CD4-positive, alpha-beta T cell treated with Interferon gamma for 1 hour (primary cell): ENCODE results near the gene UBXN2A.
"Not testable (repeated sequence)": the region's sequence is repeated elsewhere in the genome, so short reads cannot be mapped to it uniquely, and the experiment has no call there.

Source experiments
- DNase-seq: peaks from one replicate; pipeline ENCODE4 v3.0.0-alpha.2; 2020

The UBXN2A gene

DNA sequence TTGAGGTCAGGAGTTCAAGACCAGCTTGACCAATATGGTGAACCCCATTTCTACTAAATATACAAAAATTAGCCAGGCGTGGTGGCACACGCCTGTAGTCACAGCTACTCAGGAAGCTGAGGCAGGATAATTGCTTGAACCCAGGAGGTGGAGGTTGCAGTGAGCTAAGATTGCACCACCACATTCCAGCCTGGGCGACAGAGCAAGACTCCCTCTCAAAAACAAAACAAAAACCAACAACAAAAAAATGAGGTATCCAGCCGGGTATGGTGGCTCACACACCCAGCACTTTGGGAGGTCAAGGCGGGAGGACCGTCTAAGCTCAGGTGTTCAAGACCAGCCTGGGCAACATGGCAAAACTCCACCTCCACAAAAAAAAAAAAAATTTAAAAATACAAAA lies 74.6 kb downstream of the UBXN2A start:
- DNase-seq: not testable (repeated sequence)

DNA sequence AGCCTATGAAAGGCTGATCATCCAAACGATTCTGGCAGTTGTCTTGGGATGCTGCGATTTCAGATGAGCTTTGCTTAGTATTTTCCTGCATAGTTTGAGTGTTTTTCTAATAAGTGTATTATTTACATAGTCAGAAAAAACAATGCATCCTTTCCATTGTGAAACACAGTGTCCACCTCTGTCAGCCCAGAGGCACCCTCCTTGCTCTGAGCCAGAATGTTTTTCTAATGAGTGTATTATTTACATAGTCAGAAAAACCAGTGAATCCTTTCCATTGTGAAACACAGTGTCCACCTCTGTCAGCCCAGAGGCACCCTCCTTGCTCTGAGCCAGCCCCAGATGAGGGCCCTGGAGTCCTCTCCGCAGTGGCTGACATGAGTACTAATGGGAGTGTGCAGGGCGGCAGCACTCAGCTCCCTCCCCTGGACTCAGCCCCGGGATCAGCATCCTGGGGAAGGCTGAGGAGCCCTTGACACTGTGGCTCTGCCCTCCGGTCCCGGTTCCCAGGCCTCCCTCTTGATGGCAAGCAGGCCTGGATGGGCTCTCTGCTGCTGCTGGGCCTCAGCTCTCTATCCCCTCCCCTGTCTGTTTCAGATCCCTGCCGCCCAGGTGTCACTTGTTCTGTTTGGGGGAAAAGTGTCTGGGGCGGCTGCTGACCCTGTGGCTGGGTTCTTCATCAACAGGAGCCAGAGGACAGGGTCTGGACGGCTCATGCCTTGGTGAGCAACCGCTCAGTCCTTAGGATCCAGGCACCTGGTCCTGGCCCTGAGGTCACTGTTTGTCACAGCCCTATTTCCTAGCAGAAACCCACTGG lies 75.5 kb downstream of the UBXN2A start:
- DNase-seq: no peak

DNA sequence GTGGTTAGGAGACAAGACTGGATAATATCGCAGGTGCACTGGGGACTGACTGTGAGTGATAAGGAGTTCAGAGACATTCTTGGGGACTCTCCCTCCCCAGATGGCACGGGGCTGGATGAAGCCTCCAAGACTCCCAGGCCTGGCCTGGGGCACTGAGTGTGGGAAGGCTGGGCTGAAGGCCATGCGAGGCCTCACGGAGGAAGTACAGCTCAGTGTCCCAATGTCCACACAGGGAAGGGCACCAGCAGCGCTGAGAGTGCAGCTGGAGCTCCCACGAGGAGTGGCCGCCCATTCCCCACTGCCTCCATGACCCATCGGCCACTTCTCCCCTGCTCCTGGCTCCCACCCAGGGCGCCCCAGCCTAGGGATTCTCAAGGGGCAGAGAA lies 76.1 kb downstream of the UBXN2A start:
- no peak for DNase-seq

DNA sequence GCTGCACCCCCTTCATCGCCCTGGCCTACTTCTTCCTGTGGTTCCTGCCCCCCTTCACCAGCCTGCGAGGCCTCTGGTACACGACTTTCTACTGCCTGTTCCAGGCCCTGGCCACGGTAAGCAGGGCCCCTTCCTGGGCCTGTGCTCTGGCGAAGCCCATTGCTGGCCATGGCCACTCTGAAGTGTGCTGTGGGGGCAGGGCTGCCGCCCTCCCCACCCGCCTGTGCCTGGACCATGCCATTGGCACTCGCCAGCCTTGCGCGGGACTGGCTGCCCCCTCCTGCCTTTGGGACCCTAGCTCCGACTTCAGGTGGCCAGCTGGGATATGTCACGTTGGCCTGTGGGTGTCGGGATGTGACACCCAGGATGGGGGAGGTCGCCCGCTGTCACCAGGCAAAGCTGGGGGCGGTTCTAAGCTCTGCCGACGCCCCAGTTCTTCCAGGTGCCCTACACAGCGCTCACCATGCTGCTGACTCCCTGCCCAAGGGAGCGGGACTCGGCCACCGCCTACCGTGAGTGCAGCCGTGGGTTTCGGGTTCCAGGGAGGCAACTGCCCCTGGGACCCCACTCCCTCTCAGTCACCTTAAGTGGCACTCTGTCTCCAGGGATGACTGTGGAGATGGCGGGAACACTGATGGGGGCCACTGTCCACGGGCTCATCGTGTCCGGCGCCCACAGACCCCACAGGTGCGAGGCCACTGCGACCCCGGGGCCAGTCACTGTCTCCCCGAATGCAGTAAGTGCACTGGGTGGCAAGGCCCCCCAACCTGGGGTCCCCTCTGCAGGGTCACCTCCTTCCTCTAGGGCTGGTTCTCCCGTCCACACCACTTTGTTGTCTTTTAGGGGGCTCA lies 76.8 kb downstream of the UBXN2A start:
- DNase-seq: no peak

DNA sequence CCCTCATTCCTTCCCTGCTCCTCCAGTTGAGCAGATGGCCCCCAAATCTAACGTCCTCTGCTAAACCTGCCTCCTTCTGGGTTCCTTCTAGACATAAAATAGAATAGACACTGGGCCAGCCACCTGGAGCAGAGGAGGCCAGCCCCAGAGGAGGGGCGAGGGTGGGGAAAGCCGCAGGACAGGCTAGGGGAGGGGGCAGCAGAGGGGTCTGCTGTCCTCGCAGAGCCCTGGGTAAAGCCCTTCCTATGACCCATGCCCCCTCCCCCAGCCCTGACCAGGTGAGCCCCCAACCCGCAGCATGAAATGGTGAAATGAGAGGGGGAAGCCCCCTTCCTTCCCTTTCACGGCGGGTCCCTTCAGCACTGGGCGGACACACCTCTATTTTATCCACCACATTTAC lies 77.4 kb downstream of the UBXN2A start:
- no peak for DNase-seq

DNA sequence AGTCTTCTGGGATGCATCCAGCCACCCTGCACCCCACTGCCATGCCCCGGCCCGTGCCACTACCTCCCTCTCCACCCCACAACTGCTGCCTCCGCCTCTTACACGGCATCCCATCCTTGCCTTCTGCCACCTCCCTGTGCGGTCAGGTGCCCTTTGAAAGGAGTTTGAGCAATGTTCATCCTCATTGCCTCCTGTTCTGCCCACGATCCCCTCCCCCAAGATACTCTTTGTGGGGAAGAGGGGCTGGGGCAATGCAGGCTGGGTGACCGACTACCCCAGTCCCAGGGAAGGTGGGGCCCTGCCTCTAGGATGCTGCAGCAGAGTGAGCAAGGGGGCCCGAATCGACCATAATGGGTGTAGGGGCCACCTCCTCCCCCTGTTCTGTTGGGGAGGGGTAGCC lies 78.0 kb downstream of the UBXN2A start:
- no peak for DNase-seq

DNA sequence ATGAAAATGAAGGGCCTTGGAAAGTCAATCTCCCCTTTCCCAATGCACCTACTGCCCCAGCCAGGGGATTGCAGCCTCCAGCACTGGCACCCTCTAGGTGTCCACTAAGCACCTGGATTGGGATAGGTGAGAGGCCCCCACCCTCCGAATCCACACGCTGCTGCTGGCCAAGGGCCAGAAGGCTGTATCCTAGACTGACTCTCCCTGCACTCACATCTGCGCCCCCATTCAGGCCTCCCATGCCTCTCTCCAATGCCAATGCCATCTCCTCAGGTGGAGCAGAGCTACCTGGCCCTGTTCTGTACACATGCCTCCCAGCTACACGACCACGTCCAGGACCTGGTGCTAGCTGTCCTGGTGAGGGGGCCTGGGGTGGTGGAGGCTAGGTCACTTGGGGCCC lies 79.5 kb downstream of the UBXN2A start:
- DNase-seq: no peak

DNA sequence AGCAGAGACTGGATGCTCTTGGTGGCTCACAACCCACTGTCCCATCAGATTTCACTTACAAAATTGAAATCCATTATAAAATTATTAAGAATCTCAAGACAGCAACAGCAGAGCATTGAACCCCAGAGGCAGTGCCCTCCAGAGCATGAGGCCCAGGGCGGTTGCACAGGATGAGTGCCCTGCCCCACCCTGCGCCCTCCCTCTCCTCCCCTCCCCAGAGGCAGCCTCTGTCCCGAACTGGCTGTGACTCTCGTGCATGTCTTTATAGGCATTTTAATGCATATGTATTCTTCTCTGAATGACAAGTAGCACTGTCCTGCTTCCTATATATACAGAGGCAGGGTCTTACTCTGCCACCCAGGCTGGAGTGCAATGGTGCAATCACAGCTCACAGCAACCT lies 80.0 kb downstream of the UBXN2A start:
- no peak for DNase-seq

DNA sequence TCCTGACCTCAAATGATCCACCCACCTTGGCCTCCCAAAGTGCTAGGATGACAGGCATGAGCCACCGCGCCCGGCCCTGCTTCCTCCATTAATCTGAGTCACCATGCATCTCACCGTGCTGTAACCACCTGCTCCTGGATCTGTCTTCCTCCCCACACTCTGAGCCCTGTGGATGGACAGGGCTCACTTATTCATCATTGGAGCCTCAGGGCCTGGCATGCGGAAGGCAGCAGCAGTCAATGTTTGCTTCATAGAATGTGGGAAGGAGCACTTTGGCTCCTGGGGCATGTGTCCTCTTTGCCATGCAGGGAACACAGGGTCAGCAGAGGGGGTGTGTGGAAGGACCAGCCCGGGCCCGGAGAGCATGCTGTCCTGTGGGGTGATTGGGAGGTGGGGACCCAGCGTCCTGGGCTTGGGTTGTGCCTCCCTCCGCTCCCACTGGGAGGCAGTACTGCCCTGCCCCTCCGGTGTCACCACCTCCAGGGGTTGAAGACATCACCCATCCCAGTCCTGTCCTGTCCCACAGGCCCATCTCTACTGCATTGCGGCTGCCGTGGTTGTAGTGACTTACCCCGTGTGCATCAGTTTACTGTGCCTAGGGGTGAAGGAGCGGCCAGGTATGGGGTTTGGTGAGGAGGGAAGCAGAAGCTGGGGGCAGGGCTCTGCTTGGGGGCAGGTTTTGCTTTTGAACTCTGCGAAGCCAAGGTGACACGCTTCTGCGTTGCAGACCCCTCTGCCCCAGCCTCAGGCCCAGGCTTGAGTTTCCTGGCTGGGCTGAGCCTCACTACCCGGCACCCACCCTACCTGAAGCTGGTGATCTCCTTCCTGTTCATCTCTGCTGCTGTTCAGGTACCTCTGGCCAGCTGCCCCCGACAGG lies 81.1 kb downstream of the UBXN2A start:
- DNase-seq: no peak

DNA sequence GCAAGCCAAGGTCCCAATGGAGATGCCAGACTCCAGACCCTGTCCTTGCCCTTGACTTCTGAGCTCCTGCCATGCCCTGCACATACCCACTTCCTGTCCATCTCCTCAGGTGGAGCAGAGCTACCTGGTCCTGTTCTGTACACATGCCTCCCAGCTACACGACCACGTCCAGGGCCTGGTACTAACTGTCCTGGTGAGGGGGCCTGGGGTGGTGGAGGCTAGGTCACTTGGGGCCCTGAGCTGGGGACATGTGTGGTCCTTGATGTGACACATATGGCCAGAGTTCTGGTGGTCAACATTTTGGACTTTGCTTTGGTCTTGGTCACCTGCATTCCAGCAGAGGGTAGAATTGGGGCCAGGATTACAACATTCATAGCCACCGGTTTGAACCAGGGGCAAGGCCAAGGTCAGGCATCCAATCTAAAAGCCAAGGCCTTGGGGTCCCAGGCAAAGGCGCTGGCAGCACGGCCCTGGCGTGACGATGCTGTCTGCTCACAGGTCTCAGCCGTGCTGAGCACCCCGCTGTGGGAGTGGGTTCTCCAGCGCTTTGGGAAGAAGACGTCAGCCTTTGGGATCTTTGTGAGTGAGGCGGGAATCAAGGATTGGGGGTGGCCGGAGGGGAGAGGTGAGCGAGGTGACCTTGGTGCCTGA lies 82.2 kb downstream of the UBXN2A start:
- DNase-seq: no peak

DNA sequence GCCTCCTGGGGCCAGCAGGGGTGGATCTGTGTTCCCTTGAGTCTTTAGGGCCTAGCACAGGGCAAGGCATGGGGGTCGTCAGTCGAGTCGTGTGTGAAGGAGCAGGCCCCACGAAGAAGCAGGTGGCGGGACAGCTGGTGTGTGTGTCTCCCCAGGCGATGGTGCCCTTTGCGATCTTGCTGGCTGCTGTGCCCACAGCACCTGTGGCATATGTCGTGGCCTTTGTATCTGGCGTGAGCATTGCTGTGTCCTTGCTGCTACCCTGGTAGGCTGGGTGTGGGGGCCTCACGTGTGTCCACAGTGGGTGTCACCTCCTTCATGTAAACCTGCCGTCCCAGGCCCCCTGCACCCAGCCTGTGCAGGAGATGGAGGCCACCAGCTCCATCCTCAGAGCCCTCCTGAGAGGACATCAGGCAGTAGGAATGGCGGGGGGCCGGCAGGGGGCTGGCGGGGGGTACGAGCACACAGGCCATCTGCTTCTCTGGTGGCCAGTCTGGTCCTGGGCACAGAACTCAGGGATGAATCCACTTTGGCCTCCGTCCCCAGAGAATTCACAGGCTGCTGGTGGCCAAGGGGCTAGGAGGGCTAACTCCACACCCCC lies 82.8 kb downstream of the UBXN2A start:
- DNase-seq: no peak

DNA sequence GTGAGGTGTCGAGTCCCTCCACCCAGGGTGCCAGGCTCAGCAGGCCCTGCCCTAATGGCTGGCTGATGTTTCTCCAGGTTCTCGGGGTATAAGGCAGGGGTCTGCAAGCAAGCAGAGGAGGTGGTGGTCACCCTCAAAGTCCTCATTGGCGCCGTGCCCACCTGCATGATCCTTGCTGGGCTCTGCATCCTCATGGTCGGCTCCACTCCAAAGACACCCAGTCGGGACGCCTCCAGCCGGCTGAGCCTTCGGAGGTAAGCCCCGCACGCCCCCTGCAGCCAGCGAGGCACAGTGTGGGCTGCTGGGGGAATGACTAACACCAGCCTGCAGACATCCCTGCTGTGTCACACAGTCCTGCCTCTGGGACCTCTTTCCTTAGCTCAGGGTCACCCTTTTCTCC lies 83.8 kb downstream of the UBXN2A start:
- no peak for DNase-seq

DNA sequence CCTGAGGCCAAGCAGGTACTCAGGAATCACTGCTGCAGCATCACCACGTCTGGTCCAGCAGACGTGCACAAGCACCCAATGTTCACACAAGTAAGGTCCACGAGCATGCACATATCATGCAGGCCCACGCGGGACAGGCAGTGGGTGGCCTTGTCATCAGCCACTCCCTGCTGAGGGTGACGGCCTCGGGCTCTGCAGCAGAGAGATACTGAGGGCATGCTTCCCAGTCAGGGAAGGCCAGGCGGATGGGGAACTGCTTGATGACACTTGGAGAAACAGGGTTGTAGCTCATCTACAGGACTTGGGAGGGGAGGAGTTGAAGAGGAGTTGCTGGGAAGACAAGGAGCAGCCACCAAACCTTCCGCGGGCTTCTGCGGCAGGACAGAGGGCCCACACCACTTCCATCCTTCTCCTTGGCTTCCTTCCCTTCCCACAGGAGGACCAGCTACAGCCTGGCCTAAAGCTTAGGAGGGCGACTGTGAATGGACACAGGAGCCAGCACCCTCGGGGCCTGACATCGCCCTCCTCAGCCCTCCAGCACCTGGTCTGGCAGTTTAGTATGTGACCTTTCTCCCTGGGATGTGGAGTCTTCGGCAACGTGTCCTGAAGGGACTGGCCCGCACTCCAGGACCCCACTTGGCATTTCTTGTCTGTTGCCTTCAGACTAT lies 84.9 kb downstream of the UBXN2A start:
- DNase-seq: no peak

DNA sequence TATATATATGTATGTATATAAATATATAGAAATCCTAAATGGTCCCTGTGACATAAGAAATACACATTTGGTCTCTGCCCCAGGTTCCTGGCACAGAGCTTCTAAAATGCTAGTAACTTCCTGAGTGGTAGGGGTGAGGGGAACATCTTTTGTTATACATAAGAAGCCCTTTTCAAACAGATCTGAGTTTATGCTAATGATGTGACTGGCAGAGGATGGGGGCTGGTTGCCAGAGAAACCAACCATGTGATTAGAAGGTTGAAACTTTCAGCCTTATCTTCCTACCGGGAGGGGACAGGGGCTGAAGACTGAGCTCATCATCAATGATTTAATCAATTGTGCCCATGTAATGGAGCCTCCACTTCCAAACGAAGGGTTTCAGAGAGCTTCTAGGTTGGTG lies 86.0 kb downstream of the UBXN2A start:
- DNase-seq: no peak

DNA sequence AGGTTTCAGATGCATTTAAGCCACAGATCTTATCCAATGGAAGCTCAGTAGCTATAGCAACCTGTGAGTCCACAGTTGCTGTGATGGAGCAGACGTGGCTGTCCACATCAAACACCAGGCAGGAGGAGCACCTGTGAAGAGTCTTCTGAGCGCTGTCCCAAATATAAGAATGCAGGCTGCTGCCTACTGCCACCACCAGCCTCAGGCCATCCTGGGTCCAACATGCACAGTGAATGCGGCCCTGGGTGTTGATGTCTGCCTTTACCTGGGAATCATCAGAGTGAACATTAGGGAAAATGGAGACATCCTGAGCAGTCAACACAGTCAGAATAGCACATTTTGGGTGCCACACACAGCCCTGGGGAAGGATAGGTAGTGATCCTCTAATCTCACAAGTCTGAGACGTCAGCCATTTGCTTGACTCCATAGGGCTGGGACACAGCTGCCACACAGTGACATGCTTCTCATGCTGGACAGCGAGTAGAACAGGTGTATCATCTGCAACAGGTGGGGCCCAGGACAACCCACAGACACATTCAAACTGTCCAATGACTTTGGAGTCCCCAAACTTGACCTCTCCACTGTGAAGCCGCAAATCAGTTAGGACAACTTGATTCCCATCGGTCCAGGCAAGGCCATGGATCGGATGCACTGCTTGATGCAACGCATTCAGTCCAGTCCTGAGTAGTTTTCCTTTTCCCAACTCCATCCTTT lies 98.7 kb downstream of the UBXN2A start:
- DNase-seq: no peak

DNA sequence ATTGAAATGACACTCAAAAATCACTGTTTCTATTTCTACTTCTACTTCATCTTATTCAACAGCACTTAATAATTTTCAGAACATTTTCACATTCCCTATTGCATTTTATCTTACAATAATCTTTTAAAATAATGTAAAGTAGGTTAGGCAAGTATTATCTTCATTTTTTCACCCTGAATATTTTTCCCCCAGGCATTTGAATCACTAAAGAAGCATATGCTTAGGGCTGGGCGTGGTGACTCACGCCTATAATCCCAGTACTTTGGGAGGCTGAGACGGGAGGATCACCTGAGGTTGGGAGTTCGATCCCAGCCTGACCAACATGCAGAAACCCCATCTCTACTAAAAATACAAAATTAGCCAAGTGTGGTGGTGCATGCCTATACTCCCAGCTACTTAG lies 100.2 kb downstream of the UBXN2A start:
- no peak for DNase-seq

DNA sequence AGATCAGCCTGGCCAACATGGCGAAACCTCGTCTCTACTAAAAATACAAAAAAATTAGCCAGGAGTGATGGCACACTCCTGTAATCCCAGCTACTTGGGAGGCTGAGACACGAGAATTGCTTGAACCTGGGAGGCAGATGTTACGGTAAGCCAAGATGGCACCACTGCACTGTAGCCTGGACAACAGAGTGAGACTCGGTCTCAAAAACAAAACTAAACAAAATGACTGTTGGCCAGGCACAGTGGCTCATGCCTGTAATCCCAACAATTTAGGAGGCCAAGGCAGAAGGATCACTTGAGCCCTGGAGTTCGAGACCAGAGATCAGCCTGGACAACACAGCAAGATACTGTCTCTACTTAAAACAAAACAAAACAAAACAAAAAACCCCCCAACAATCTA lies 102.9 kb downstream of the UBXN2A start:
- DNase-seq: not testable (repeated sequence)

DNA sequence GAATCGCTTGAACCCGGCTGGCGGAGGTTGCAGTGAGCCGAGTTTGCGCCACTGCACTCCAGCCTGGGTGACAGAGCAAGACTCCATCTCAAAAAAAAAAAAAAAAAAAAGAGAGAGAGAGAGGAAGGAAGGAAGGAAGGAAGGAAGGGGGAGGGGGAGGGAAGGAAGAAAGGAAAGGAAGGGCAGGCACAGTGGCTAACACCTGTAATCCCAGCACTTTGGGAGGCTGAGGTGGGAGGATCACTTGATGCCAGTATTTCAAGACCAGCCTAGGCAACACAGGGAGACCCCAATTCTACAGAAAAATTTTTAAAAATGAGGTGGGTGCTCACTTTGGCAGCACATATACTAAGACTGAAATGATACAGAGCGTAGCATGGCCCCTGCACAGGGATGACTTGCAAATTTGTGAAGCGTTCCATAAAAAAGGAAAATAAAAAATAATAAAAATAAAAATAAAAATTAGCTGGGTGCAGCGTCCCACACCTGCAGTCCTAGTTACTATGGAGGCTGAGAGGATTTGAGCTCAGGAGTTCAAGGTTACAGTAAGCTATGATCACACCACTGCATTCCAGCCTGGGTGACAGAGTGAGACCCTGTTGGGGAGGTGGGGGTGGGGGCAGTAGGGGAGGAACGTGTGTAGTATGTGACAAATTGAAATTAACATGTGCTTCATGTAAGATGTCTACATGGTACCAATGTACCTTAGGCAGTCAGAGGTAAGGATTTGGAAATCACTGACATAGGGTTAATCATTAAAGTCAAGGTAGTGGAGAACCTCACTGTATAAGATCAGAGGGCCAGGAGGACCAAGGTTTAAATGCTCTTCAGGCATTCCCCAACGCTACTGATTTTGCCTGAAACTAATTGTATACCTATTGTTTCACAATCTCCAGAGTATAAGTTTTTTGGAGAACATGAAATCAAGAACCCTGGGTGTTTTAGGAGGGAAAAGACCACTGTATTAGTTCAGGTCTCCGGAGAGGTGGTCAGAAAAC lies 105.5 kb downstream of the UBXN2A start:
- DNase-seq: no peak

DNA sequence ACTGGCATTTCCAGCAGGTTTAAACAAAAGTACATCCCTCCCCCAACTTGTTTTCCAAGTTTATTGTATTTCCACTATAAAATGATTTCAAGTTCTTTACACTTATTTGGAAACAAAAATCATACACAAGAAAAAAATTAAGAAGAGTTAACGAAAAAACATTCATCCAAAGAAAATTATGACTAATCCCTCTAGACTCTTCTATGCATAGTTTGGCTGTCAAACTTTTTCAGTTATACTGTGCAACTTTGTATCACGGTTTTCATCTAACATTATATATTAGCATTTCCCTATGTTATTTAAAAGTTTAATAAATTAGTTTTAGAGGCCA lies 106.3 kb downstream of the UBXN2A start:
- DNase-seq: no peak
